ENCODE data around the gene ATP1A4.

GRCh38 chr1:160187407-160187806 lies 36.0 kb downstream of the ATP1A4 start:
- TF ChIP-seq EZH2 (IDR thresholded peaks at IDR 0.05; ENCODE audit: insufficient read depth, low read length) (no peak), CTCF (IDR thresholded peaks at IDR 0.05; ENCODE audit: insufficient read depth, low read depth, low read length) (no peak)
